HCT116 (cell line): Measurements from ENCODE around the gene FNDC11. TPM values are rescaled to one million over a fixed set of nuclear protein-coding genes. Genes with fewer than 3 reads are reported as not detected.
A peak's percentile ranks its signal among the peaks of the same experiment; 100 is the strongest.

ENCODE experiments used
- ATAC-seq: fragments of 200-7000 bp; cut with Tn5 transposase; 2 replicates; pipeline ENCODE4 v1.9.1; 2020; ENCODE audit warnings: mild to moderate bottlenecking, moderate library complexity
- BruUV-seq: library from RNA; stranded (reverse); fragments of 400-500 nt; replicated peaks from 2 replicates; lab custom pipeline; 2021; lab: Mats Ljungman, UMichigan
- CTCF ChIA-PET: fragments of 300-600 bp; sonication (Branson Sonifier 250); formaldehyde crosslinking; loops from one replicate; lab custom pipeline; 2021; ENCODE audit warnings: antibody characterized with exemption; lab: Charles Lee
- POLR2A ChIA-PET: fragments of 300-600, 350-600 bp; sonication (Branson Sonifier 250); formaldehyde crosslinking; loops from one replicate; lab custom pipeline; 2021; ENCODE audit warnings: antibody characterized with exemption; lab: Charles Lee
- RAD21 ChIA-PET, 2 experiments: fragments of 300-600 bp; sonication (Branson Sonifier 250); formaldehyde crosslinking; loops; one replicate each; lab custom pipeline; 2023; ENCODE audit warnings: low total read pairs in 2 of 2; ENCODE audit not compliant: uncharacterized antibody in 2 of 2, unreplicated experiment in 2 of 2, low non-redundant PET in 1 of 2; lab: Charles Lee
- DNase-seq: peaks from one replicate; pipeline ENCODE4 v3.0.0-alpha.2; 2010; ENCODE audit warnings: low read depth, low spot score
- H2AFZ ChIP-seq: fragments of 200-600 bp; shearing (Covaris generic), sonication (generic); 2 replicates; pipeline ENCODE4 v1.6.1; 2017; ENCODE audit warnings: low read depth, mixed run types, mixed read lengths, antibody characterized with exemption, low read length; ENCODE audit not compliant: poor library complexity, severe bottlenecking
- H3K27ac ChIP-seq: 2 replicates; pipeline ENCODE4 v1.5.1; 2012; ENCODE audit warnings: low read depth, low read length
- H3K27me3 ChIP-seq: fragments of 200-600 bp; sonication (generic); 2 replicates; pipeline ENCODE4 v1.6.1; 2016; ENCODE audit warnings: mixed run types, low read length, mixed read lengths; ENCODE audit not compliant: insufficient read depth
- H3K36me3 ChIP-seq, 2 experiments: fragments of 200-500 bp in 1 of 2; fragments of 200-600 bp in 1 of 2; sonication (Bioruptor generic) in 1 of 2; sonication (generic) in 1 of 2; 2 replicates each; pipeline versions ENCODE4 v1.5.1 to v1.6.1; 2014 to 2016; ENCODE audit warnings: low read length in 2 of 2, inconsistent platforms in 1 of 2, mixed read lengths in 1 of 2, mixed run types in 1 of 2; ENCODE audit not compliant: insufficient read depth in 2 of 2, control insufficient read depth in 1 of 2
- H3K4me1 ChIP-seq, 2 experiments: fragments of 200-600 bp in 1 of 2; sonication (generic) in 1 of 2; 2 replicates each; pipeline versions ENCODE4 v1.5.1 to v1.6.1; 2012 to 2017; ENCODE audit warnings: low read length in 2 of 2, inconsistent platforms in 1 of 2, mild to moderate bottlenecking in 1 of 2, mixed read lengths in 1 of 2, mixed run types in 1 of 2, moderate library complexity in 1 of 2; ENCODE audit not compliant: insufficient read depth in 2 of 2, control insufficient read depth in 1 of 2
- H3K4me2 ChIP-seq: fragments of 200-600 bp; sonication (generic); 2 replicates; pipeline ENCODE4 v1.6.1; 2017; ENCODE audit warnings: mixed run types, low read length, mixed read lengths
- H3K4me3 ChIP-seq, 2 experiments: fragments of 200-600 bp in 1 of 2; sonication (generic) in 1 of 2; replicated peaks in 1 of 2; 2 replicates each; pipeline ENCODE4 v1.5.1; 2011 to 2016; ENCODE audit warnings: low read length in 2 of 2, control low read depth in 1 of 2, low read depth in 1 of 2, mild to moderate bottlenecking in 1 of 2, mixed read lengths in 1 of 2, mixed run types in 1 of 2
- H3K79me2 ChIP-seq: fragments of 200-600 bp; sonication (generic); 2 replicates; pipeline ENCODE4 v1.6.1; 2017; ENCODE audit warnings: mild to moderate bottlenecking, mixed run types, low read length, moderate library complexity, mixed read lengths; ENCODE audit not compliant: insufficient read depth
- H3K9ac ChIP-seq: fragments of 200-600 bp; sonication (generic); 2 replicates; pipeline ENCODE4 v1.6.1; 2016; ENCODE audit warnings: low read length, mixed read lengths
- H3K9me2 ChIP-seq: fragments of 200-600 bp; sonication (generic), shearing (Covaris generic); 2 replicates; pipeline ENCODE4 v1.6.1; 2017; ENCODE audit warnings: mixed run types, mild to moderate bottlenecking, moderate library complexity; ENCODE audit not compliant: insufficient read depth
- H3K9me3 ChIP-seq, 2 experiments: fragments of 200-500 bp in 1 of 2; fragments of 200-600 bp in 1 of 2; sonication (Bioruptor generic) in 1 of 2; sonication (generic) in 1 of 2; 2 replicates each; pipeline ENCODE4 v1.6.1; 2014 to 2017; ENCODE audit warnings: low read length in 2 of 2, mixed read lengths in 2 of 2, inconsistent platforms in 1 of 2, low read depth in 1 of 2, mild to moderate bottlenecking in 1 of 2, mixed run types in 1 of 2, moderate library complexity in 1 of 2; ENCODE audit not compliant: control insufficient read depth in 1 of 2, insufficient read depth in 1 of 2
- H4K20me1 ChIP-seq: fragments of 200-600 bp; sonication (generic), shearing (Covaris generic); 2 replicates; pipeline ENCODE4 v1.6.1; 2017; ENCODE audit warnings: mixed run types, mild to moderate bottlenecking, moderate library complexity; ENCODE audit not compliant: insufficient read depth
- POLR2AphosphoS5 ChIP-seq: IDR thresholded peaks from 2 replicates; pipeline ENCODE4 v1.6.1; 2011; ENCODE audit warnings: mild to moderate bottlenecking, low read depth, low read length, moderate library complexity
- SIN3A ChIP-seq: IDR thresholded peaks from 2 replicates; pipeline ENCODE4 v1.6.1; 2012; ENCODE audit warnings: low read depth
- SRF ChIP-seq: IDR thresholded peaks from 2 replicates; pipeline ENCODE4 v1.6.1; 2012; ENCODE audit warnings: low read depth
- ZFX ChIP-seq: fragments of 450-650 bp; IDR thresholded peaks from 2 replicates; pipeline ENCODE4 v1.6.1; 2017
- intact Hi-C: fragments of 100-400 bp; cut with micrococcal nuclease; formaldehyde crosslinking; loops from 2 replicates; pipeline ENCODE4 v1.10.0; 2022
- total RNA-seq: library from RNA; stranded (reverse); gene quantifications from one replicate; pipeline ENCODE4 v1.2.1, GENCODE V29; 2021; ENCODE audit not compliant: unreplicated experiment

FNDC11 gene
- total RNA-seq, 1 experiment from 2014 or later: 5.5 TPM

GRCh38 chr20:63539092-63539430 lies 14.9 kb upstream of the FNDC11 start:
- RAD21 ChIA-PET: interaction anchor here (1.4 to 2.0 kb wide), 2 partner anchors 14 to 103 kb away, joined by 3 to 8 read pairs; no protein-coding TSS in a partner anchor
- TF ChIP-seq SRF (no peak), POLR2AphosphoS5 (peak; percentile 4; the same call in 1 of the 2 replicates)
- Histone ChIP-seq H3K4me2 (peak overlapping the region; percentile 99), H3K9ac (peak overlapping the region; percentile 76; the same call in 1 of the 2 replicates), H2AFZ (no peak overlapping the region), H3K4me3 (no peak overlapping the region), H3K9me2 (no peaks in the 10 kb centered on the region), H3K27ac (peak overlapping the region; percentile 97), H3K27me3 (no peaks in the 10 kb centered on the region), H3K9me3 (no peaks in the 10 kb centered on the region), H3K4me1 (peaks cover 46 to 94% of the 10 kb centered on the region in 2 experiments), H3K79me2 (no peaks in the 10 kb centered on the region), H3K36me3 (no peaks in the 10 kb centered on the region), H4K20me1 (no peaks in the 10 kb centered on the region)
- ATAC-seq (no peak), DNase-seq (no peak)
- CTCF ChIA-PET: interaction anchor here (1.8 to 3.3 kb wide), 6 partner anchors 11 to 581 kb away, joined by 8 to 30 read pairs (median 16); partner anchors contain the start of genes HELZ2 and TPD52L2
- BruUV-seq: no TSS peak
- intact Hi-C loops: loop anchor here (2.0 to 10.0 kb wide), 8 partner anchors 34 to 436 kb away; partner anchors contain the start of genes GMEB2, TNFRSF6B and TPD52L2
- POLR2A ChIA-PET: interaction anchor here (1.3 to 3.3 kb wide), 2 partner anchors 16 to 434 kb away, joined by 3 to 9 read pairs; no protein-coding TSS in a partner anchor

DNA sequence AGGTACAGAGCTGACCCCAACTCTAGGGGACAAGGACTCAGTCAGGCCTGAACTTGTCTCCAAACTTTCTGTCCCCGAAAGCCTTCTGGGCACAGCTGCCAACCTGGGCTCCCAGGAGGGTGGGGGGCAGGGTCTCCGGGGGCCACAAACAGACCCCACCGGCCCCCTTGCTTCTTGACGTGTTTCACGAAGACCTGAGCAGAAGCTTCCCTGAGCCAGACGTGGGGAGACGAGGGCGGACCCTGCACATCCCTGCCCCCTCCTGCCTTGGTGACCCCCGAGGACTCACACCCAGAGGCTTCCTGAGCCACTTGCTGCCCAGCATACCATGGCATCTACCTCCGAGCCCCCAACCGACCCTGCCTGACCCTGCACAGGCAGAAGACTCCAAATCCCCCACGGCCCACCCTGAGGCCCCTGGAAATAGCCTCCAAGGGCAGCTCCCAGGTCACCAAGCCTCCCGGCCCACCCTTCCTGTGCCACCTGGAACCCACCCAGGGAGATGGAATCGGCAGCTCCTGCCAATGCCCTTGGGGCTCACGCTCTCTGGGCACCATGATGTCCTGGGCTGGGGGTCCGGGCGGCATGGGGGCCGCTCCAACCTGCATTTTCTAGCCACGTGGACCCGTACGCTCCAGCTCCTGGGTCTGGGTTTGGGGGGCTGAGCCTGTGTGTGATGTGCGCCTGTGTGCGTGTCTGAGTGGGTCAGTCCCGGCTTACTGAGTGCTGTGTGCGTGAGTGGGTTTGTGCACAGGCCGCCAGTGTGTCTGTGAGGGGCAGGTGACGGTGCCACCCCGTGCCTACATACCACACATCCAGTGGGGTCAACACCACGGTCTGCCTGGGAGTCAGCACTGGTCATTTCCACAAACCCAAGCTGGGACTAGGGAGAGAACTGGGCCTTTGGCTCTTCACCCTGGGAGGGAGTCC lies 14.3 kb upstream of the FNDC11 start:
- ATAC-seq: no peak
- no peaks in the 10 kb centered on the region for H3K36me3 ChIP-seq
- TF ChIP-seq SIN3A (no peak), ZFX (no peak)
- TF ChIP-seq, all 23 proteins: peak for 0
- no TSS peak for BruUV-seq
- RAD21 ChIA-PET: no interaction called here
- no peaks in the 10 kb centered on the region for H3K9me3 ChIP-seq
- no peak overlapping the region for H3K4me3 ChIP-seq
- no peak overlapping the region for H2AFZ ChIP-seq
- H3K9me2 ChIP-seq: no peaks in the 10 kb centered on the region
- H3K9ac ChIP-seq: no peak overlapping the region
- DNase-seq: no peak
- no peaks in the 10 kb centered on the region for H3K79me2 ChIP-seq
- POLR2A ChIA-PET: interaction anchor here (1.3 kb wide), 1 partner anchor 434 kb away, joined by 3 read pairs; no protein-coding TSS in a partner anchor
- H3K27me3 ChIP-seq: no peaks in the 10 kb centered on the region
- CTCF ChIA-PET: interaction anchor here (2.4 to 3.3 kb wide), 2 partner anchors 34 to 434 kb away, joined by 24 to 30 read pairs; partner anchors contain the start of gene HELZ2
- H3K27ac ChIP-seq: peak overlapping the region; percentile 97
- H3K4me2 ChIP-seq: peak overlapping the region; percentile 99; the same call in 1 of the 2 replicates
- H4K20me1 ChIP-seq: no peaks in the 10 kb centered on the region
- intact Hi-C loops: loop anchor here (2.0 to 10.0 kb wide), 8 partner anchors 33 to 435 kb away; partner anchors contain the start of genes GMEB2, TNFRSF6B and TPD52L2
- peaks cover 46 to 94% of the 10 kb centered on the region in 2 experiments for H3K4me1 ChIP-seq
